Retinal pigment epithelial cell (primary cell): ENCODE results near the gene KRI1.
A peak's percentile ranks its signal among the peaks of the same experiment; 100 is the strongest.

Source experiments
- DNase-seq: peaks from one replicate; pipeline ENCODE4 v3.0.0-alpha.2; 2010; ENCODE audit warnings: low read depth
- H3K4me3 ChIP-seq: 2 replicates; pipeline ENCODE4 v1.5.1; 2011; ENCODE audit warnings: mild to moderate bottlenecking, low read length, control low read depth, moderate library complexity
- TF ChIP-seq, protein P1 (sequence below): conservative IDR thresholded peaks from 2 replicates; pipeline ENCODE4 v1.5.1; 2011; ENCODE audit warnings: low read depth, low read length, control low read depth, inconsistent platforms

The KRI1 gene

DNA sequence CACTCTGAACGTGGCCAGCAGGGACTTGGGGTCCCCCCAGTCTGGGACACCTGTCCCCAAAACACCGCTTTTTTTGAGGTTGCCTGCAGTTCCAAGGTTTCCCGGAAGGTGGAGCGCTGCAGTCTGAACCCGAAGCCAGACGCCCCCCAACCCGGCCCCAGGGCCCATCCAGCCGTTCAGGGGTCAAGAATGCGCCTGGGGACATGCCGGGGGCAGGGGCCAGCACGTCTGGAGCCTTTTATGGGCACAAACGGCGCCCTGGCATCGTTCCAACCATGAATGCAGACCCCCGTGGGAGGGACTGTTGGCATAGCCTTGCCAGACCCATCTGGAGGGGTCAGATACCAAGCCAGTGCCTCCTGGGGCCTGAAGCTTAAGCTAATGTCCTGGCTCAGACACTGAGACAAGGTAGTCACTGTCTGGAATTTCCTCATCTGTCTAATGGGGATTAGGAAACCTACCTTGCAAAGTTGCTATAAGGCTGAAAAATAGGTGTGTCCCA is 55.5 kb downstream of the KRI1 start:
- no peak for DNase-seq
- no peak overlapping the region for H3K4me3 ChIP-seq
- TF ChIP-seq, protein P1, sequence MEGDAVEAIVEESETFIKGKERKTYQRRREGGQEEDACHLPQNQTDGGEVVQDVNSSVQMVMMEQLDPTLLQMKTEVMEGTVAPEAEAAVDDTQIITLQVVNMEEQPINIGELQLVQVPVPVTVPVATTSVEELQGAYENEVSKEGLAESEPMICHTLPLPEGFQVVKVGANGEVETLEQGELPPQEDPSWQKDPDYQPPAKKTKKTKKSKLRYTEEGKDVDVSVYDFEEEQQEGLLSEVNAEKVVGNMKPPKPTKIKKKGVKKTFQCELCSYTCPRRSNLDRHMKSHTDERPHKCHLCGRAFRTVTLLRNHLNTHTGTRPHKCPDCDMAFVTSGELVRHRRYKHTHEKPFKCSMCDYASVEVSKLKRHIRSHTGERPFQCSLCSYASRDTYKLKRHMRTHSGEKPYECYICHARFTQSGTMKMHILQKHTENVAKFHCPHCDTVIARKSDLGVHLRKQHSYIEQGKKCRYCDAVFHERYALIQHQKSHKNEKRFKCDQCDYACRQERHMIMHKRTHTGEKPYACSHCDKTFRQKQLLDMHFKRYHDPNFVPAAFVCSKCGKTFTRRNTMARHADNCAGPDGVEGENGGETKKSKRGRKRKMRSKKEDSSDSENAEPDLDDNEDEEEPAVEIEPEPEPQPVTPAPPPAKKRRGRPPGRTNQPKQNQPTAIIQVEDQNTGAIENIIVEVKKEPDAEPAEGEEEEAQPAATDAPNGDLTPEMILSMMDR, result peak; percentile 84

DNA sequence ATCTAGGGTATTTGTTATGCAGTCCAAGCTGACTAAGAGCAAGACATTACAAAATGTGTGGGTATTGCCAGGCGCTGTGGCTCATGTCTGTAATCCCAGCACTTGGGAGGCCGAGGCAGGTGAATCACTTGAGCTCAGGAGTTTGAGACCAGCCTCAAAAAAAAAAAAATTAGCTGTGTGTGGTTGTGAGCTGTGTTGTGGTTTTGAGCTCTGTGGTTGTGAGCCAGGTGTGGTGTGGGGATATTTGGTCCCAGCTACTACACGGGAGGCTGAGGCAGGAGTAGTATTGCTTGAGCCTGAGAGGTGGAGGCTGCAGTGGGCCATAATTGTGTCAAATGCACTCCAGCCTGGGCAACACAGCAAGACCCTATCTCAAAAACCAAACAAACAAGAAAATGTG is 57.1 kb downstream of the KRI1 start:
- DNase-seq, result no peak
- TF ChIP-seq, protein P1, result no peak
- no peak overlapping the region for H3K4me3 ChIP-seq

DNA sequence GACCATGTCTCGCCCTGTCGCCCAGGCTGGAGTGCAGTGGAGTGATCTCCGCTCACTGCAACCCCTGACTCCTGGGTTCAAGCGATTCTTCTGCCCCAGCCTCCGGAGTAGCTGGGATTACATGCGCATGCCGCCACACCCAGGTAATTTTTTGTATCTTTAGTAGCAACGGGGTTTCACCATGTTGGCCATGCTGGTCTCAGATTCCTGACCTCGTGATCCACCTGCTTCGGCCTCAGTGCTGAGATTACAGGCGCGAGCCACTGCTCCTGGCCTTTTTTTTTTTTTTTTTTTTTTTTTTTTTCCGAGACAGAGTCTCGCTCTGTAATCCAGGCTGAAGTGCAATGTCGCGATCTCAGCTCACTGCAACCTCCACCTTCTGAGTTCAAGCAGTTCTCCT is 57.8 kb downstream of the KRI1 start:
- H3K4me3 ChIP-seq, result no peak overlapping the region
- TF ChIP-seq, protein P1, result no peak
- DNase-seq, result no peak

DNA sequence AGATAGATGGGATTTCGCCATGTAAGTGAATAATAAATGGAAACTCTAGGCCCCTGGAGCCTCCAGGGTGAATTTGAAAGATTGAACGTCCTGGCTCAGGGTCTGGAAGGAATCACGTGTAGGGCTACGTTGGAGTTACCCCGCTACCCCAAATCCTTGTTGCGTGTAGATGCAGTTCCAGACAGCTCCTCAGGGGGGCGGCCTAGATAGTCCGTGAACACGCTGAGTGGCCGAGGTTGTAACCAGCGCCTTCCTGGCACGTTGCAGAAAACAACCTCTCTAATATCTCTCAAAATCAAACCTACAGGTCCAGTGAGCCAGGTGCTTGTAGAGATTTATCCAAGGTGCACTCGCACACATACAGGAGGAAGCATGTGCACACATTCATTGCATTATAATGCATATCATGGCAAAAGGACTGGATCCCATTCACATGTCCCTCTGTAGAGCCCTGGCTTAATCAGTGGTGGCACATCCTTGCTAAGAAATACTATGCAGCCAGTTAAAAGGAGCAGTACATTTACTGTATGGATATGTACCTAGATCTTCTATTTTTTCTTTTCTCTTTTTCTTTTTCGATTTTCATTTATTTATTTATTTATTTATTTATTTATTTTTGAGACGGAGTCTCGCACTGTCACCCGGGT is 60.1 kb downstream of the KRI1 start:
- TF ChIP-seq, protein P1, result peak; percentile 86
- no peak overlapping the region for H3K4me3 ChIP-seq
- DNase-seq, result no peak
